RKO (cell line): Measurements from ENCODE around the gene GAB3.

Source experiments
- DNase-seq: peaks from one replicate; pipeline ENCODE4 v3.0.0-alpha.2; 2016; ENCODE audit warnings: low spot score

Gene GAB3, protein sequence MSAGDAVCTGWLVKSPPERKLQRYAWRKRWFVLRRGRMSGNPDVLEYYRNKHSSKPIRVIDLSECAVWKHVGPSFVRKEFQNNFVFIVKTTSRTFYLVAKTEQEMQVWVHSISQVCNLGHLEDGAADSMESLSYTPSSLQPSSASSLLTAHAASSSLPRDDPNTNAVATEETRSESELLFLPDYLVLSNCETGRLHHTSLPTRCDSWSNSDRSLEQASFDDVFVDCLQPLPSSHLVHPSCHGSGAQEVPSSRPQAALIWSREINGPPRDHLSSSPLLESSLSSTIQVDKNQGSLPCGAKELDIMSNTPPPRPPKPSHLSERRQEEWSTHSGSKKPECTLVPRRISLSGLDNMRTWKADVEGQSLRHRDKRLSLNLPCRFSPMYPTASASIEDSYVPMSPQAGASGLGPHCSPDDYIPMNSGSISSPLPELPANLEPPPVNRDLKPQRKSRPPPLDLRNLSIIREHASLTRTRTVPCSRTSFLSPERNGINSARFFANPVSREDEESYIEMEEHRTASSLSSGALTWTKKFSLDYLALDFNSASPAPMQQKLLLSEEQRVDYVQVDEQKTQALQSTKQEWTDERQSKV

DNA sequence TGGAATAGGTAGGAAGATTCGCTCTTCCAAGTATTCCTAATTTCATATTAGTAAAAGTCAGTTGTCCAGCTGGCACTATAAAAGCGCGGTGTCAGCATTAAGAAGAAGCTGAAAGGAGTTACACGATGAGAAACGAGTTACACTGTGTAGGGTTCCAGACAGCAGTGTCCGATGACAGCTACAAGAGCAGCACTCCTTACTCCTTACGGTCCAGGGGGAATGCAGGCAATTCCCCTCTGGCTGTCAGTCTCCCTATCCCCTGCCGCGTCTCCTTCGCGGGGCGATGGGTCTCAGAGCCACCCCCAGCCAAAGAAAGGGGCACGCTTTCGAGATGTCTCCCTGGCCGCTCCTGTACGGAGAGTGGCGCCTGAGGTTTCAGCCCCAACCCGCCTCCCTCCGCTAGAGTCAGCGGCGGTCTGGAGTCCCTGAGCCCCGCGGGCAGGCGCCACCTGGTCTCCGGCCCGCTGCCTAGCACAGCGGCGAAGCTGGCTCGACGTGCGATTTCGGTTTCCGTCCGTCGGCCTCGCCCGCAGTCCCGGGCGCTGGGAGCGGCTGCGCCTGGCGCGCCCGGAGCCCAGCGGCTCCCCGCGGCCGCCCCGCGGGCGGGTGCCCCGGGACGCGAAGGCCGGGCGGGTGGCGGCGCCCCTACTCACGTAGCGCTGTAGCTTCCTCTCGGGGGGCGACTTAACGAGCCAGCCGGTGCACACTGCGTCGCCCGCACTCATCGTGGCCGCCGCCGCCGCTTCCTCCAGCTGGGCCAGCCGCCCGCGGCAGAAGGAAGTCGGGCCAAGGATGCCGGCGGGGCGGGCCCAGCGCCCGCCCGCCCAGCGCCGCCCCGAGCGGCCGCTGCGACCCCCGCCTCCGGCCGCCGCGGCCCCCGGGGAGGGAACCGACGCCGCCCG lies at the start of gene GAB3:
GAB3 (minus strand) TSS at position 777 of the 902 bp plus-strand sequence; CDS start at position 725, 52 bp downstream.
- no peak for DNase-seq

DNA sequence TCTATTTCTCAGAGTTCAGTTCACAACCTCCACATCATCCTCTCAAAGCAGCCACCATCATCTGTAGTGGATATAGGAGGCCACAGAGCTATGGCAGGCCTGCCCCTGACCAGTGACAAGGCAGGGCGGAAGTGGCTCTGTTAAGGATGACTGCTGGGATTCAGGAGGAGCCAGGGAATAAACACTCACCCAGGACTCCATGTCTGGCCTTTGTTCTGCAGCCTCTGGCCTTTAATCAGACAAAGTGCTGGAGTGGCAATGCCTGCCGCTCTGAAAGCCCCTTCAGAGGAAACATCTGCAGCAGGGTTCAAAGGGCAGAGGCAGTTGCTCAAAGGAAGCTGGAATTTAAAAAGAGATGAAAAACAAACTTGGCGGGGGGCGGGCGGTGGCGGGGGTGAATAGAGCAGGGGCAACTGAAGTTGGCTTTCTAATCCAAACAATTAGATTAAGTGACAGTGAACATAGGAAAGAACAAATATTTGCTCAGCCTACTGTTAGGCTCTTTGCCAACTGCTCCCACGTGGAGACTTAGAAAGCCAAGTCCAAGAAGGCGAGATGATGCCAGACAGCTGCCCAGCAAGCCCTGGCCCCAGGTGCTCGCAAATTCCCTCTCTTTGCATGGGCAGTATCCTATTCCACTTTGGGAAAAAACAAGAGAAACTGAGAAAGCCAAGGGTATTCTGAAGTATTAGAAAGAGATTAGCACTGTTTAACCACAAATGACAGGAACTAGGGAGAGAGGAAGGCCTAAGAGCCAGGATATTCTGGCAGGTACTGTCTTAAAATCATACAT lies 48.9 kb upstream of the GAB3 start:
- DNase-seq: no peak

DNA sequence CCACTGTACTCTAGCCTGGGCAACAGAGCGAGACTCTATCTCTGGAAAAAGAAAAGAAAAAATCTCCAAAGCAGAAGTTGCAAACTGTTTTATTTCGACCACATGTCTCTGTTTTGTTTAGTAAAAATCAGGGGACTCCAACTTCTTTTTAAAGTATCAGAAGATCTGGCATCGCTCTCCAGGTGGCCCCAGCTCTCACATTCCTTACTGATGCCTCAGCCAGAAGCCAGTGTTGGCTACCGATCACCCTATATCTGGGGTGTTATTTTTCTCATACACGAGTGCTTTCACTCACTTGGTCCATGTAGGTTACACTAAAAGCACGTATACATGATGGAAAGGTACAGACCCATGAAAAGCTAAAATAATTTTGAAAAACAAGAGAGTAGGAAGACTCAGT lies 46.1 kb upstream of the GAB3 start:
- DNase-seq: no peak

DNA sequence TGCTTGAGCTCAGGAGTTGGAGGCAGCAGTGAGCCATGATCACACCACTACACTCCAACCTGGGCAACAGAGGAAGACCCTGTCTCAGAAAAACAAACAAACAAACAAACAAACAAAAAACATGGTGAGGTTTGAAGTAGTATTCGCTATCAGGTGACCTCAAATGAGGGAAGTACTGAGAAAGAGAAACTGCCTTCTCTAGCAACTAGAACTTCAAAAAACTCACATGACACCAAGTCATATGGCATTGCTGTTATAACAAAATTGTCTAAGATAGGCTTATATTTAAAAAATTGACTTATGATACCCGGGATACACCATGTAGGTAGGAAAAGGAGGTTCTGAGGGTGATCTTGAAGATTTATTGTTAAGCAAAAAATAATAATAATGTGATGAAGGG lies 44.1 kb upstream of the GAB3 start:
- no peak for DNase-seq

DNA sequence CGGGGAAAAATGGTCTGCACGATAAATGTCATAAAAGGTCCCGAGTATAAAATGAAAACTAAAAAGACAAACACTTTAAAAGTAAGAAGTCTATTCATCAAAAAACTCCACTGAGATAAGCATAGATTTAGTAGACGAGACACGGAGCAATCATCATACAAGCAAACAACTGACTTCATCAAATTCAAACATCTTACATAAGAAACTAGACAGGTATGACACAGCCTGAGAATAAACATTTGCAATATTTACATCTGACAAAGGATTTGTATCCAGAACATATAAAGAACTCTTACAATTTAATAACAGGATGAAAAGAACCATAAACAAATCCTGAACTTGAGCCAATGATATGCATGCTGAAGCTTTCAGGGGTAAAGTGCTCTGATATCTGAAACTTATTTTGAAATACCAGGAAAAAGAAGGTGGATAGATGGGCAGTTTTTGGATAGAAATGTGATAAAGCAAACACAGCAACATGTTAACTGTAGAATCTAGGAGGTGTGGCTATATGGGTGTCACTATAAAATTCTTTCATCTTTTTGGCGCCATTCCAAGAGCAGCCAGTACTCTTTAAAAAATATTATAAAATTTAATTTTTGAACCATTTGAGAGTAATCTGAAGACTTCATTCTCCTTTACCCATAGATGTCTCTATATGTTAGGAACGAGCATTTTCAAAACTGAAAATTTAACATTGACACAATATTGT lies 42.4 kb upstream of the GAB3 start:
- no peak for DNase-seq

DNA sequence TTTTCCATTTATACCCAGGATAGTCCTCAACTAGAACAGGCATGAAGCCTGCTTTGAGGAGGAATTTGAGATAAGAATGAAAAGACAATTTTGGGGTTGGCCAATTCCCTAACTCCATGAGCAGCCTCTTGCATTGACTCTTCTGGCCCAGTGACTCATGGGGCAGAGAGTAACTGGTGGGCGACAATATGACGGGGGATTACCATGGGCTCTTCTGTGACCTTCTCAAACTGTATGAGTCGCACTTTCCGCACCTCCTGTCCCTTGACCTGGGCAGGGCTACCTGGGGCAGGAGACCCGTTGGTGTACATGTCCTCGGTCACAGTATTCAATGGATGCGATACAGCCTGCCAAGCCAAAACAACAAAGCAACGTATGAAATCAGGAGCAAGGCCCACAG lies 41.1 kb upstream of the GAB3 start:
- DNase-seq: no peak

DNA sequence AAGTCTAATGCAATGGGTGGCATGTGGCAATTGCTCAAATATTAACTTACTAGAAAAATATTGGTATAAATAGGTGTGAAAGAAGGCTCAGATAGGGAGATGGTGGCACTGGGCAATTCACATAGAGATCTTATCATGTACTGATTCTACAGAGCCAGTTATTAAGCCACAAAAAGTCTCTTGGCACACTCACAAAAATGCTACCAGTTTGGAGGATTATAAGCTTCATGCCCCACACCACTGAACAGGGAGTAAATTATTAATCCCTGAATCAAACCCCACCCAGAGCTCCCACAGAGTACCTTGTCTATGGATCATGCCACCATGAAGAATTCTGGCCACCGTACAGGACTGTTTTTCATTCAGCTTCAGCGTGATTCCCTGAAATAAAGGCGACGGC lies 40.6 kb upstream of the GAB3 start:
- no peak for DNase-seq

DNA sequence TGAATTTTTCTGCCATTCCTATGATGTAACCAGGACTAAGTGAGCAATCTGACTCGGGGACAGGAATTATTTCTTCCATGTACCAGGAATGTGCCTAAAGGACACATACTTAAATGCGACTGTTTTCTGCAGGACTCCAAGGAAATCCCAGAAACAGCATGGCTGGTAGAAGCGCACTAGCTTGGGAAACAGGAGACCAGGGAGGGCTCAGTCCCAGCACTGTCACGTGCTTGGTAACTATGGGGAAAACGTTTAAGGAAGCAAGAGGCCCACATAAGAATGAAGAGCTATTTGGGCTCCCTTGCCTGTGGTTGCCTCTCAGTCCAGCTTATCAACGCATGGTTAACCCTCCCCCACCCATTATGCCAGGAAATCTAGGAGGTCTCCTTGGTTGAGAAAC lies 34.8 kb upstream of the GAB3 start:
- DNase-seq: no peak

DNA sequence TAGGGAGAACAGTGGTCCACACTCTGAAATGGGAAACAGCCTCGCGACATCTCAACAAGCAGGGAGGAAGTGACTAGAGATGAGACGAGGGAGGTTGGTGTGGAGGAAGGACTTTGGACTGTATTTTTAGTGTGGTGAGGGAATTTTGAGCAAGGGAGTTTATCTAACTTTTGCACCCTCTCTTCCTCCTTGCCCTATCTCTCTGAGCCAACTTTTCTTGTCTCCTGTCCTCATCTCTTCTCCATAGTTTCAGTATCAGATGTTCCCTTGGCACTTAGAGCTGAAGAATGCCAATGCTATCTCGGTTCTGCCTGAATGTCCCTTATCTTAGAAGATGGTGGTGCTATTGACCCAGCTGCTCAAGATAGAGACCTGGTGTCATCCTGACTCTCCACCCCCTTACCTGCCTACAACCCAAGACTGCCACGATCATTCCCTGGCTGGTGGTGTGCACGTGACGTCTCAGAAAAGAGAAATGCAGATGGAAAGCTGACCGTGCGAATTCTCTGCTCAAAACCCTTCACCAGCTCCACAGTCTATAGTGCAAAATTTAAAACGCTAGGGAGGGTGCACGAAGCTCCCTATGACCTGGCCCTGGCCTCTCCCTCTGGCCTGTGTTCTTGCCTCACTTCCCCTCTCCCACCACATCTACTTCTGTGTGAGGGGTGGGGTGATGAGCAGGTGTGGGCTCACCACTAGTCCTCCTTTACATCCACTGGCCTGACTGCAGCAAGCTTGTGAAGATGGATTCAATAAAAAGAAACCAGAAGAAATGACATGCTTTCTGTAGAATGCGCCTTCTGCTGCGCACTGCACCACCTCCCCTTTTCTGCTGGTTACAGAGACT lies 33.5 kb upstream of the GAB3 start:
- no peak for DNase-seq

DNA sequence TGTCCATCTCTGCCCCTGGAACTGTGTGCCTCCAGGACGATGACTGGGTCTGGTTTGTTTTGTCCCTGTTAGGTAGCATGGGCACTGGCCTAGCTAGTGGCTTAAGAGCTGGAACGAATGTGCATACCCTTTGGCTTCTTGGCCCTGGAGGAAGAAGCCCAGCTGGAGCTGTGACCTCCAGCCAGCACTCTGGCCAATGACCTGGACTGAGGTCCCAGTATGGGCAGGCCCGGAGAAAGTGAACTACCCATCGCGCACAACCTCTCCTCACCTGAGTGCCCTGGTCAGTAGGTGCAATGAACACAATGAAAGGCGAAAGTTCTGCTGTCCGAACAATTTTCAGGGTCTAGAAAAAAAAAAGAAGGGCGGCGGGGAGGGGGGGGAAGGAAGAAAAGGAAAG lies 30.1 kb upstream of the GAB3 start:
- DNase-seq: no peak

DNA sequence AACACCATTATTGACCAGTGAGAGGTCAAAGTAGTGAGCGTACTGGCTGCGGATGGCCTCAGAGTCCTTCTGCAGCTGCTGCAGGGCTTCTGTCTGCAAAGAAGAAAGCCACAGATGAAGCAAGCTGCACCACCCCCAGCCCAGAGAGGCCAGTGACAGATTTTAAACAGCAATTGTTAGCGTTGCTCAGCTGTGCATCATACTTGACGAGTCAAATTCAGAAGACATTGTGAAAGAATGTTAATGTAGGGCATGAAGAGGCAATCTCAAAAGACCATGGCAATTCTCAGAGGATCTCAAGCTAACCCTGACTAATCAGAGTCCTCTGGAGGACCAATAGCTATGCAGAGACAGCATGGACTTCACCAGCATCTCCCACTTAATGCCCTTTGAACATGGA lies 28.4 kb upstream of the GAB3 start:
- peak; percentile 31 for DNase-seq

DNA sequence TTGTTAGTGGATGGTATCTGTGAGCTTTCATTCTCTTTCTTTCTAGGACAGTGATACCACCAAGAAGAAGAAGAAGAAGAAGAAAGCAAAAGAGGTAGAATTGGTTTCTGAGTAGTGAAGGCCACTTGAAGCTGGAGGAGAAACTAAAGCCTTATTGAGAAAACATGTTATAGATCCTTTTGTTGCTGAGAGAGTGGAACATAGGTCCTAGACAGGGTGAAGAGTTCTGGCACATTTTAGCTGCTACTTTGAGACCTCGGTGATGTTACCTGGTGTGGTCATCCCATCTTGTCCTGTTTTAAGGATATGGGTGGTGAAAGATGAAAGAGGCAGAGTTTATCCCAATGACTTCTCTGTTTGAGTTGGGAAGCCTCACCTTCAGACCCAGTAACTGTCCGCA lies 25.9 kb upstream of the GAB3 start:
- DNase-seq: no peak

DNA sequence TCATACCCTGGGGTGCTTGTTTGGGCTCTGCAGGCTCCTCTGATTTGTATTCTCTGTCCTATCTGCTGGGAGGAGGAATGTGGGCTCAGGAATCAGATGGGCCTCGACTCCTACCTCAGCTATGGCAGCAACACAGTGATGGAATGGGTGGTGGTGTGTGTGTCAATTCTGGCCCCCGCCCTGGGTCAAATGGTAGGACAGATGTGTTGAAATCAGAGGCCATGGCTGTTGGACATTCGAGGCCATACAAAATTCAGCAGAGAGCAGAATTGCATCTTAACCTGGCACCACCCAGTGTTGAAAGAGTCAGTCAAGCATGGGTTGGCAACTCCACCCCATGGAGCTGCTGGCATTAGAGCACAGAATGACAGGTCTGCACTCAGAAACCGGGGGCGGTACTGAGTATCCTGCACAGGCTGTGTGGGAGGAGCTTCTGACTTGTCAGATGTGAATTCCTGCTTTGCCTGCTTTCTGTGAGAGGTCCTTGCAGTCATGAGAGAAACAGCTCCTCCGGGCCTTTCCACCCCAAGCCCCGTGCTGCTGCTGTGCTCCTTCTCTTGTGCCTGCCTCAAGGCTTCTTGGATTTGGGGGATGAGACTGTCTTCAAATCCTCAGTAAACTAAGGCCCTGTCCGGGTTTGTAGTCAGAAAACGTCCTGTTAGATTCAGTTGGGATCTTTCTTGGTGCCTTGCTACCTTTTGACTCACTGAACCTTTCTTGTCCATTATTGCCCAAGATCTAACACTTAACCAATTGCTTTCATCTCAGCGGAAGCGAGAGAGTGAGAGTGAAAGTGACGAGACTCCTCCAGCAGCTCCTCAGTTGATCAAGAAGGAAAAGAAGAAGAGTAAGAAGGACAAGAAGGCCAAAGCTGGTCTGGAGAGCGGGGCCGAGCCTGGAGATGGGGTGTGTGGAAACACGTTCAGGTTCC lies 24.8 kb upstream of the GAB3 start:
- peak; percentile 53 for DNase-seq

DNA sequence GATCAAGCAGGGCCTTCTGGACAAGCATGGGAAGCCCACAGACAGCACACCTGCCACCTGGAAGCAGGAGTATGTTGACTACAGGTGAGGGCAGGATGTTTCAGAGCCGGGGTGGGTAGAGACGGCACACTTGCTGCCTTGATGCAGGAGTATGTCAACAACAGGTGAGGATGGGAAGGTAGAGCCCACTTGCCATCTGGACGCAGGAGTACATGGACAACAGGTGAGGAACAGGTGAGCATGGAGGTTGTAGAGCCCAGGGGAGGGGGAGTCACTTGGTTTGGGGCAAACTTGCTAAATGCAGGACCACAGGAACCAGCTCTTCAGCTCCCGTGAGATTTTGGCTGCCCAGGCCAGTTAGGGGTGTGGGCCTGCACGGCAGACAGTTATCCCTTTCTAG lies 23.7 kb upstream of the GAB3 start:
- DNase-seq: no peak

DNA sequence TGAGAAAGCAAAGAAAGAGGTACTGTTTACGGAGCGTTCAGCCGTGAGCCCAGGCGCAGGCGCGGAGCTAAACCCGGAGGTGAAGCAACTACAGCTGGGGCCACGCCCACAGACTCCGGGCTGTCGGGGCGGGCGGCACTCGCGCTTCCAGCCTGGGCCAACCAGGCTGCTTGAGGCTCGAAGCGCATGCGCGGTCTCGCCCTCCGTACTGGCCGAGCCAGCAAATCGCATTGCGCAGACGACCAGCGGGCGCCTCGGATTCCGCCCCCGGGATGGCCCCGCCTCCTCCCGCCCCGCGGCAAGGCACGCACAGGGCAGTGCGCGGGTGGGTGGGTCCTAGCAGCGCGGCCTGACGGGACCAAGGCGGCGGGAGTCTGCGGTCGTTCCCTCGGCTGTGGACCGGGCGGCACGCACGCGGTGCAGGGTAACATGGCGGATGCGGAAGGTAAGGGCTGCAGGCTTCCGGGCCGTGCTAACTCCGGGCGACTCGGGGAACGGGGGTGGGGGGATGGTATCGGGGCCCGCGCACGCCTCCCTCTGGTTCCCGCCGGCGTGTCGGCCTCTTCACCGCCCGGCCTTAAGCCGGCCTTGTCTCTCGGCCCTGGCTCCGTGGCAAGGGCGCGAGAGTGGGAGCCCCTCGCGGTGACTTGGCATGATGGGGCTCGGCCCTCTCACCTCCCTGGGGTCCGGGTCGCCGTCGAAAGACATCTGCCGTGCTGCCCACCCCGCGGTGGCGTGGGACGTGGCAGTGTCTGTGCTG lies 11.8 kb upstream of the GAB3 start, which contains the start of gene DKC1:
DKC1 (plus strand) TSS at position 328 of the 760 bp plus-strand sequence; CDS start at position 430, 102 bp downstream.
- DNase-seq: peak; percentile 94

DNA sequence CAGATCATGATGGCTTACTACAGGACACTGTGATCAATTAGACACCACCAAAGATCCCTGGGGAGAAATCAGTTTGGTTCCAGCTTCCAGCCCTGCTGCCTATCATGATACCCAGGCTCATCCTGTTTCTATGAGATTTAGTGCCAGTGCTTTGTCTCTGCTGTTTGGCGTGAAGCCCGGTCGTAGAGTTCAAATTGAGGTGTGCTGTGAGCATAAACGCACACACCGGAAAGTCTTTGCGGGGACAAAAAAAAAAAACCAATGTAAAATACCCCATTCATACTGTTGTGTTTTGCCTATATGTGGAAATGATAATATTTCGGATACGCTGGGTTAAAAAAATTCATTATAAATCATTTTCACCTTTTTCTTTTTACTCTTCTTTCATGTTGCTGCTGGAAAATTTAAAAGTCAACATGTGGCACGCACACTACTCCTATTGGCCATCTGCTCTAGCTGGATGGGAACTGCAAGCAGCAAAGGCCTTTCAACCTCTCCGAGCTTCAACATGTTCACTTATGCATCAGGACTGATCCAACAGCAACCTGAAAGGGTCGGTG lies 11.2 kb upstream of the GAB3 start:
- DNase-seq: no peak

DNA sequence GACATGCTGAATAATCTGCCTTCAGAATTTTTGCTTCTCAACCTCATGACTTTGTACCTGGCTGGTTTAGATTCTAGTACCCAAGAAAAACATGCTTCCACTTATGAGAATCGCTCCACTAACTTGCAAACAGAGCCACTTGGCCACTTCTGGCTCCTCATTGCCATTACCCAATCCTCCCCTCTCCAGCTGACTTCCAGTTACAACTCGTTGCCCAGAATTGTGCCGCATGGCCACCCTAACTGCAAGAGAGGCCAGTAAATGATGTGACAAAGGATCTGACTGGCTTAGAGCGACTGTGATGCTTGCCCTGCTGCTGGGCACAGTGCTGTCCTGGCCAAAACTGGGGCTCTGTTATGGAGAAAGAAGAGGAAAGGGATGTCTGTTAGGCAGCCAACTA lies 7.8 kb upstream of the GAB3 start:
- no peak for DNase-seq

DNA sequence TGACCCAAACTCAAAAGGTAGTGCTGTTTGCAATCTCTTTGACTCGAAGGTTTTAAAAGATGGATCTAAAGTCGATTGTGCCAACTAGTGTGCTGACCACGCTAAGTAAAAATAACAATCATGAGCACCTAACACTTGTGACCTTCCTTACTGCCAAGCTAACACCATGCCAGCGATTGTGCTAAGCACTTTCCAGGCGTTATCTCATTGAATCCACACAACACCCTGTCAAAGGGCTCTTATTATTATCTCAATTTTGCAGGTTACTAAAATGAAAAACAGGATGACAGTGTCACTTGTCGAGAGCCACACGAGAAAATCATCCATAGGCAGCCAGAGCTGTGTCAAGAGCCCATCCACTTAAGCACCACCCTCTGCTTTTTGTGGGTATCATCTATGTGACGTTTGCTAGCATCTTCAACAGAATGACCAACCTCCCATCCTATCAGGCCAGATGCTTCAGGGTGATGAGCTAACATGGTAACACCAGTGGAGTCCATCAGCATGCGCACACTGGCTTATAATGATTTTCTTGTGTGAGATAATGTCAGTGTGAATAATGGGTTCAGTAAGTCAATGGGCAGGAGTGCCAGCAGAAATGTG lies 893 bp upstream of the GAB3 start:
- no peak for DNase-seq
